Spleen (tissue), 11 donors: ENCODE data around the gene RXRB. TPM values are rescaled to one million over a fixed set of nuclear protein-coding genes. Genes with fewer than 3 reads are reported as not detected.

Experiments used
- DNase-seq: peaks from one replicate; pipeline ENCODE4 v3.0.0-alpha.2; 2020
- H3K27ac ChIP-seq, 8 donors: fragments of 200-600 bp; sonication (generic) in 7 of 8; 1 replicate in 4 of 8; 2 replicates in 4 of 8; pipeline versions ENCODE4 v1.5.0 to v1.8.0; 2016 to 2021; ENCODE audit warnings: inconsistent platforms in 4 of 8, mild to moderate bottlenecking in 4 of 8, moderate library complexity in 1 of 8
- H3K27me3 ChIP-seq, 7 donors: fragments of 200-600 bp; sonication (generic) in 6 of 7; replicated peaks in 1 of 7; 1 replicate in 4 of 7; 2 replicates in 3 of 7; pipeline versions ENCODE4 v1.5.0 to v1.8.0; 2016 to 2021; ENCODE audit warnings: inconsistent platforms in 3 of 7, mild to moderate bottlenecking in 1 of 7
- H3K36me3 ChIP-seq, 6 donors: fragments of 200-600 bp; sonication (generic) in 5 of 6; 1 replicate in 4 of 6; 2 replicates in 2 of 6; pipeline versions ENCODE4 v1.5.0 to v1.8.0; 2016 to 2021; ENCODE audit warnings: inconsistent platforms in 2 of 6
- H3K4me1 ChIP-seq, 6 donors: fragments of 200-600 bp; sonication (generic) in 5 of 6; 1 replicate in 3 of 6; 2 replicates in 3 of 6; pipeline versions ENCODE4 v1.5.0 to v1.8.0; 2016 to 2021; ENCODE audit warnings: inconsistent platforms in 3 of 6
- H3K4me3 ChIP-seq, 8 donors: fragments of 200-600 bp; sonication (generic) in 7 of 8; 1 replicate in 4 of 8; 2 replicates in 4 of 8; pipeline versions ENCODE4 v1.5.0 to v1.8.0; 2016 to 2021; ENCODE audit warnings: inconsistent platforms in 4 of 8, mild to moderate bottlenecking in 4 of 8, moderate library complexity in 2 of 8
- H3K9me3 ChIP-seq, 8 donors: fragments of 200-600 bp; sonication (generic) in 7 of 8; 1 replicate in 4 of 8; 2 replicates in 4 of 8; pipeline versions ENCODE4 v1.5.0 to v1.8.0; 2016 to 2021; ENCODE audit warnings: inconsistent platforms in 4 of 8
- CTCF ChIP-seq, 11 experiments: fragments of 200-600 bp in 7 of 11; fragments of 450-650 bp in 4 of 11; sonication (generic) in 4 of 11; IDR thresholded peaks in 8 of 11; conservative IDR thresholded peaks in 3 of 11; 1 replicate in 7 of 11; 2 replicates in 4 of 11; pipeline versions ENCODE4 v1.4.0 to v1.8.0; 2016 to 2021; ENCODE audit warnings: antibody characterized with exemption in 11 of 11, inconsistent platforms in 4 of 11, mild to moderate bottlenecking in 1 of 11
- POLR2A ChIP-seq, 3 donors: fragments of 450-650 bp; IDR thresholded peaks; one replicate each; pipeline ENCODE4 v1.5.1; 2017; ENCODE audit warnings: antibody characterized with exemption in 3 of 3, mild to moderate bottlenecking in 1 of 3
- POLR2AphosphoS5 ChIP-seq, 3 donors: sonication (generic); formaldehyde crosslinking; IDR thresholded peaks; one replicate each; pipeline ENCODE4 v1.5.1; 2017; ENCODE audit warnings: antibody characterized with exemption in 3 of 3
- WGBS, 5 donors: extraction: QIAGEN DNeasy Blood & Tissue Kit in 3 of 5; methylation state at CpG; one replicate each; pipeline versions ENCODE4 v1.1.5 to v1.1.7; 2013 to 2018; 5-methylcytosine and 5-hydroxymethylcytosine counted together
- intact Hi-C: fragments of 100-400 bp; cut with DNase I; formaldehyde crosslinking; loops from one replicate; pipeline ENCODE4 v1.15.0; 2023; ENCODE audit warnings: low total_unique reads
- polyA plus RNA-seq, 3 donors: library from polyadenylated mRNA; stranded (reverse); fragments of 200-250 nt; gene quantifications; one replicate each; pipeline ENCODE4 v1.2.1, GENCODE V29; 2013
- total RNA-seq, 7 donors: library from RNA; depleted of rRNA in 3 of 7; stranded (reverse); fragments of >200 nt in 3 of 7; fragmentation: NEBNext Ultra II Directional in 4 of 7; extraction: Animal tissue kit (Norgen Biotek cat#: 25700) in 4 of 7; gene quantifications; one replicate each; pipeline versions ENCODE4 v1.1.0 to v1.2.1, GENCODE V29; 2016 to 2021
- donor health status: healthy with polysubstance abuse.
- donor health status: DM: no; HTN: no; CAD: no; lungs with moderate emphysema.
- donor health status: DM: no; HTN: no; CAD: no.
- donor health status: Bipolar disorder and iron deficiency.
- donor health status: healthy.
- donor health status: DM: no; HTN: no; CAD: no.
- donor health status: DM: yes; HTN: yes; CAD: no.

RXRB gene
- total and polyA plus RNA-seq, 10 donors: 29.1 to 72.4 (median 53.6) TPM

- peak; percentile 40 for DNase-seq
- H3K4me3 ChIP-seq: no peak overlapping the region
- WGBS, 5 donors: 45 to 60% (median 54%) methylated on average over 10 to 11 of the region's 11 CpGs
These were observed 26.8 kb downstream of the RXRB start for GRCh38 chr6:33173535-33174180.

GRCh38 chr6:33172688-33173534 is 27.6 kb downstream of the RXRB start:
- intact Hi-C loops: no loop called here
- H3K4me1 ChIP-seq: no peaks in the 10 kb centered on the region
- 59 to 70% (median 66%) methylated on average over 14 to 16 of the region's 16 CpGs for WGBS, 5 donors
- TF ChIP-seq POLR2AphosphoS5 (IDR thresholded peaks at IDR 0.05): no peak
- peak in 9 of 11 experiments; percentile 23 to 58 (median 44) for TF ChIP-seq CTCF (IDR thresholded peaks at IDR 0.05 in 8 of 11, conservative IDR thresholded peaks at IDR 0.05 in 3 of 11)
- H3K9me3 ChIP-seq: no peaks in the 10 kb centered on the region
- H3K36me3 ChIP-seq: no peaks in the 10 kb centered on the region
- H3K27ac ChIP-seq: no peak overlapping the region
- DNase-seq: peak; percentile 47
- H3K4me3 ChIP-seq: no peak overlapping the region
- peaks cover 0 to 6% (median 0%) of the 10 kb centered on the region in 7 donors for H3K27me3 ChIP-seq

More at GRCh38 chr6:33173535-33174180, 26.8 kb downstream of the RXRB start:
- Histone ChIP-seq H3K4me1 (no peaks in the 10 kb centered on the region), H3K9me3 (no peaks in the 10 kb centered on the region), H3K36me3 (no peaks in the 10 kb centered on the region), H3K27ac (no peak overlapping the region), H3K27me3 (peaks cover 0 to 6% (median 0%) of the 10 kb centered on the region in 7 donors)
- intact Hi-C loops: no loop called here
- TF ChIP-seq POLR2A (IDR thresholded peaks at IDR 0.05) (no peak), CTCF (IDR thresholded peaks at IDR 0.05 in 8 of 11, conservative IDR thresholded peaks at IDR 0.05 in 3 of 11) (no peak), POLR2AphosphoS5 (IDR thresholded peaks at IDR 0.05) (no peak)

- Histone ChIP-seq H3K4me3 (no peak overlapping the region), H3K27ac (no peak overlapping the region), H3K36me3 (no peaks in the 10 kb centered on the region), H3K27me3 (peaks cover 0 to 6% (median 0%) of the 10 kb centered on the region in 7 donors), H3K9me3 (no peaks in the 10 kb centered on the region), H3K4me1 (no peaks in the 10 kb centered on the region)
- peak; percentile 36 for DNase-seq
- intact Hi-C loops: no loop called here
- TF ChIP-seq POLR2A (IDR thresholded peaks at IDR 0.05) (no peak), CTCF (IDR thresholded peaks at IDR 0.05 in 8 of 11, conservative IDR thresholded peaks at IDR 0.05 in 3 of 11) (no peak), POLR2AphosphoS5 (IDR thresholded peaks at IDR 0.05) (no peak)
- 62 to 73% (median 68%) methylated on average over 8 of the region's 8 CpGs for WGBS, 5 donors
These were observed 28.4 kb downstream of the RXRB start for GRCh38 chr6:33171880-33172687.
